ENCODE results near the gene PTDSS2. TPM values are rescaled to one million over a fixed set of nuclear protein-coding genes. Genes with fewer than 3 reads are reported as not detected.

The PTDSS2 gene
- total RNA-seq, 2 donors from 2014 or later, result 55.2 to 56.1 TPM

GRCh38 chr11:429391-429790 is 20.7 kb upstream of the PTDSS2 start:
- Histone ChIP-seq H3K27ac (ENCODE audit: low read depth, low read length) (no peak overlapping the region), H3K27me3 (ENCODE audit: control insufficient read depth, insufficient read depth, low read length, poor library complexity, severe bottlenecking) (peaks cover 4% of the 10 kb centered on the region), H3K9me3 (ENCODE audit: control insufficient read depth, low read length) (no peaks in the 10 kb centered on the region), H3K9ac (ENCODE audit: extremely low read depth, low read length, poor library complexity, severe bottlenecking) (no peak overlapping the region), H3K4me1 (ENCODE audit: control insufficient read depth, insufficient read depth, low read length) (no peaks in the 10 kb centered on the region), H3K4me3 (ENCODE audit: low read length) (no peak overlapping the region), H3K36me3 (ENCODE audit: control insufficient read depth, insufficient read depth, low read length) (no peaks in the 10 kb centered on the region)
- no peak overlapping the region for H3K4me3 Mint-ChIP-seq
- WGBS, 2 experiments (ENCODE audit: insufficient coverage in 1 of 2, insufficient read length in 1 of 2), result 91 to 92% methylated on average over 24 to 27 of the region's 27 CpGs
- peaks cover 19% of the 10 kb centered on the region for H3K27me3 Mint-ChIP-seq (ENCODE audit: insufficient read depth)
- H3K27ac Mint-ChIP-seq, result no peak overlapping the region
- TF ChIP-seq CTCF (conservative IDR thresholded peaks at IDR 0.05), result no peak
- H3K36me3 Mint-ChIP-seq (ENCODE audit: low read depth), result peaks cover 4% of the 10 kb centered on the region
- peaks cover 6% of the 10 kb centered on the region for H3K9me3 Mint-ChIP-seq
- DNase-seq, result peak; percentile 41
- no peaks in the 10 kb centered on the region for H3K4me1 Mint-ChIP-seq

- H3K4me1 Mint-ChIP-seq, result no peaks in the 10 kb centered on the region
- no peak overlapping the region for H3K27ac ChIP-seq (ENCODE audit: low read depth, low read length)
- no peak overlapping the region for H3K27ac Mint-ChIP-seq
- H3K4me3 ChIP-seq (ENCODE audit: low read length), result no peak overlapping the region
- H3K4me1 ChIP-seq (ENCODE audit: control insufficient read depth, insufficient read depth, low read length), result no peaks in the 10 kb centered on the region
- no peaks in the 10 kb centered on the region for H3K36me3 ChIP-seq (ENCODE audit: control insufficient read depth, insufficient read depth, low read length)
- peak; percentile 60 for DNase-seq
- H3K27me3 ChIP-seq (ENCODE audit: control insufficient read depth, insufficient read depth, low read length, poor library complexity, severe bottlenecking), result no peaks in the 10 kb centered on the region
- H3K27me3 Mint-ChIP-seq (ENCODE audit: insufficient read depth), result peaks cover 14% of the 10 kb centered on the region
- no peak for TF ChIP-seq CTCF (conservative IDR thresholded peaks at IDR 0.05)
- no peak overlapping the region for H3K4me3 Mint-ChIP-seq
- H3K9ac ChIP-seq (ENCODE audit: extremely low read depth, low read length, poor library complexity, severe bottlenecking), result no peak overlapping the region
- peaks cover 4% of the 10 kb centered on the region for H3K36me3 Mint-ChIP-seq (ENCODE audit: low read depth)
- peaks cover 4% of the 10 kb centered on the region for H3K9me3 Mint-ChIP-seq
- 65 to 72% methylated on average over 12 to 24 of the region's 25 CpGs for WGBS, 2 experiments (ENCODE audit: insufficient coverage in 1 of 2, insufficient read length in 1 of 2)
- no peaks in the 10 kb centered on the region for H3K9me3 ChIP-seq (ENCODE audit: control insufficient read depth, low read length)
Measured at GRCh38 chr11:429931-430456, 20.1 kb upstream of the PTDSS2 start.

GRCh38 chr11:431921-432320 is 18.2 kb upstream of the PTDSS2 start:
- WGBS, 2 experiments (ENCODE audit: insufficient coverage in 1 of 2, insufficient read length in 1 of 2), result 85 to 92% methylated on average over 9 to 13 of the region's 13 CpGs
- no peak overlapping the region for H3K27ac Mint-ChIP-seq
- no peaks in the 10 kb centered on the region for H3K4me1 Mint-ChIP-seq
- H3K27me3 ChIP-seq (ENCODE audit: control insufficient read depth, insufficient read depth, low read length, poor library complexity, severe bottlenecking), result no peaks in the 10 kb centered on the region
- no peaks in the 10 kb centered on the region for H3K9me3 ChIP-seq (ENCODE audit: control insufficient read depth, low read length)
- peaks cover 4% of the 10 kb centered on the region for H3K9me3 Mint-ChIP-seq
- H3K9ac ChIP-seq (ENCODE audit: extremely low read depth, low read length, poor library complexity, severe bottlenecking), result no peak overlapping the region
- peaks cover 3% of the 10 kb centered on the region for H3K36me3 Mint-ChIP-seq (ENCODE audit: low read depth)
- no peaks in the 10 kb centered on the region for H3K36me3 ChIP-seq (ENCODE audit: control insufficient read depth, insufficient read depth, low read length)
- no peak for TF ChIP-seq CTCF (conservative IDR thresholded peaks at IDR 0.05)
- no peaks in the 10 kb centered on the region for H3K4me1 ChIP-seq (ENCODE audit: control insufficient read depth, insufficient read depth, low read length)
- DNase-seq, result no peak
- peaks cover 4% of the 10 kb centered on the region for H3K27me3 Mint-ChIP-seq (ENCODE audit: insufficient read depth)
- no peak overlapping the region for H3K4me3 Mint-ChIP-seq
- H3K27ac ChIP-seq (ENCODE audit: low read depth, low read length), result no peak overlapping the region
- no peak overlapping the region for H3K4me3 ChIP-seq (ENCODE audit: low read length)

Data from endodermal cell (in vitro differentiated cells).